HG03025 (cell line): ENCODE data around the gene RHBDL2.
"Not testable (repeated sequence)": the region's sequence is repeated elsewhere in the genome, so short reads cannot be mapped to it uniquely, and the experiment has no call there.

Source experiments
- ATAC-seq: cut with Tn5 transposase; IDR thresholded peaks from one replicate; pipeline ENCODE4 v1.9.1; 2021; ENCODE audit warnings: mild to moderate bottlenecking, moderate library complexity; ENCODE audit not compliant: unreplicated experiment, low FRiP score

RHBDL2 gene, protein sequence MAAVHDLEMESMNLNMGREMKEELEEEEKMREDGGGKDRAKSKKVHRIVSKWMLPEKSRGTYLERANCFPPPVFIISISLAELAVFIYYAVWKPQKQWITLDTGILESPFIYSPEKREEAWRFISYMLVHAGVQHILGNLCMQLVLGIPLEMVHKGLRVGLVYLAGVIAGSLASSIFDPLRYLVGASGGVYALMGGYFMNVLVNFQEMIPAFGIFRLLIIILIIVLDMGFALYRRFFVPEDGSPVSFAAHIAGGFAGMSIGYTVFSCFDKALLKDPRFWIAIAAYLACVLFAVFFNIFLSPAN

GRCh38 chr1:38941527-38942019 lies at the start of gene RHBDL2:
RHBDL2 (minus strand) TSS chr1:38941830; CDS start chr1:38919212, 22,618 bp downstream.
- no peak for ATAC-seq

DNA sequence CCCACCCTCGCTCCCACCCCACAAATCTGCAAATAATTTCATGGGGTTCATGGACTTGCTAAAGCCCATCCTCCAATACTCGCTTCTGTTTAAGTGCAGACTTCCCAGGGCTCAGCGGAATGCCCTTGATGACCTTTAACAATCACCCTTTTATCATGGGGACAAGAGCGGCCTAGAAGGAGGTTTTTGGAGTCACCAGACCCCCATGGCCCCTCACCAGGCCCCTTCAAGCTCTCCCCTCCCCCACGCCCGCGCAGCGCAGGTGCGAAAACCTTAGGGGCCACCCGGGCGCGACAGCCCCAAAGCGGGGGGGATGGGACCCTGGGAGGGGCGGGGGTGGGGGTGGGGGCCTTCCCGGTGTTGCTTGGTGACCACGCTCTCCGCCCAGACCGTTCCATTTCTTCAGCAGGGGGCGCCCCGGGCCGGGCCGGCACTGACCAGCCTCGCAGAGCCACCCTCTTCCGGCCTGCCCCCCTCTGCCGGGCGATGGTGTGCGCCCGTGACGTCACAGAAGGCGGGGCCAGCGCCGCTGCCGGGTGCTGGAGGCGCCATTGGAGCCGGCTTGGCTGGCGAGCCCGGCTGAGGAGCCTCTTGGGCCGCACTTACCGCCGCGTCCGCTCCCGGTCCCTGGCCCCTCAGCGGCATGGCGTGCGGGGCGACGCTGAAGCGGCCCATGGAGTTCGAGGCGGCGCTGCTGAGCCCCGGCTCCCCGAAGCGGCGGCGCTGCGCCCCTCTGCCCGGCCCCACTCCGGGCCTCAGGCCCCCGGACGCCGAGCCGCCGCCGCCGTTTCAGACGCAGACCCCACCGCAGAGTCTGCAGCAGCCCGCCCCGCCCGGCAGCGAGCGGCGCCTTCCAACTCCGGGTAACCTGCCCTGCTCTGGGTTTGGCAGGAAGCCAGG lies 49.4 kb upstream of the RHBDL2 start, which contains the start of gene AKIRIN1:
AKIRIN1 (plus strand) TSS at position 539 of the 900 bp plus-strand sequence; CDS start at position 644, 105 bp downstream.
- peak; percentile 93 for ATAC-seq

GRCh38 chr1:38990386-38990737 lies 48.7 kb upstream of the RHBDL2 start:
- ATAC-seq = no peak

- ATAC-seq = no peak
These were observed 48.3 kb upstream of the RHBDL2 start for GRCh38 chr1:38989979-38990378.

GRCh38 chr1:38979380-38979779 lies 37.8 kb upstream of the RHBDL2 start:
- ATAC-seq = not testable (repeated sequence)

- not testable (repeated sequence) for ATAC-seq
These were observed 36.6 kb upstream of the RHBDL2 start for GRCh38 chr1:38978245-38978542.

DNA sequence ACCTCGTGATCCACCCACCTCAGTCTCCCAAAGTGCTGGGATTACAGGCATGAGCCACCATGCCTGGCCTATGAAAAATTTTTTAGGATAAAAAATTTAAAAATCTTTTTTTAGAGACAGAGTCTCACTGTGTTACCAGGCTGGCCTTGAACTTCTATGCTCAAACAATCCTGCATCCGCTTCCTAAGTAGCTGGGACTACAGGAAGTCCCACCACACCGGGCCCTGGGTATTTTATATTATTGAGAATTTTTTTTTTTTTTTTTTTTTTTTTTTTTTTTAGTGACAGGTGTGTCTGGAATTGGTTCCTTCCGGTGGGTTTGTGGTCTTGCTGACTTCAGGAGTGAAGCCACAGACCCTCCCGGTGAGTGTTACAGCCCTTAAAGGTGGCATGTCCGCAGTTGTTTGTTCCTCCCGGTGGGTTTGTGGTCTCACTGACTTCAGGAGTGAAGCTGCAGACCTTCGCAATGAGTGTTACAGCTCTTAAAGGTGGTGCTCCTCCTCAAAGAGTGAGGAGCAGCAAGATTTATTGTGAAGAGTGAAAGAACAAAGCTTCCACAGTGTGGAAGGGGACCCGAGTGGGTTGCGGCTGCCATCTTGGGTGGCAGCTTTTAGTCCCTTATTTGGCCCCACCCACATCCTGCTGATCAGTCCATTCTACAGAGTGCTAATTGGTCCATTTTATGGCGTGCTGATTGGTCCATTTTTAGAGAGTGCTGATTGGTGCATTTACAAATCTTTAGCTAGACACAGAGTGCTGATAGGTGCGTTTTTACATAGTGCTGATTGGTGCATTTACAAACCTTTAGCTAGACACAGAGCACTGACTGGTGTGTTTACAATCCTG lies 36.0 kb upstream of the RHBDL2 start:
- not testable (repeated sequence) for ATAC-seq

DNA sequence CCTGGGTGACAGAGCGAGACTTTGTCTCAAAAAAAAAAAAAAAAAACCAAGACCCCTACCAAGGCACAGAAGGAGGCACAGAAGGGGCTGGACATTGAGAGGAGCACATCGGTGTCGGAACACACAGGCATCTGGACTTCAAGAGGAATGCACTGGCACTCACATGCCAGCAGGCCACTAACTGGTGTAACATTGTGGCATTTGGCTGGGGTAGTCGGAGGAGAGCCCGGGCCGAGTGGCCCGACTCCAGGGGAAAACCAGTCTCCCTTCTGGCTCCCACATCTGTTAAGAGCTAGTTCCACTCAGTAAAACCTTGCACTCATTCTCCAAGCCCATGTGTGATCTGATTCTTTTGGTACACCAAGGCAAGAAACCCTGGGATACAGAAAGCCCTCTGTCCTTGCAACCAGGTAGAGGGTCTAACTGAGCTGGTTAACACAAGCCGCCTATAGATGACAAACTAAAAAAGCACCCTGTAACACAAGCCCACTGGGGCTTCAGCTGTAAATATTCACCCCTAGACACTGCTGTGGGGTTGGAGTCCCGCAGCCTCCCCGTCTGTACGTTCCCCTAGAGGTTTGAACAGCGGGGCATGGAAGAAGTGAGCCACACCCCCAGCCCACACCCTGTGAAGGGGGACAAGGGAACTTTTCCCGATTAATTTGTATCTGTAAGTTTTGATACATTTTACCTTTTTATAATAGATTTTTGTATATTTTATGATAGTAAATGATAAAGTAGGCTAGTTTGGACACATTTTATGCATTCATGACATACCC lies 32.2 kb upstream of the RHBDL2 start:
- no peak for ATAC-seq

- not testable (repeated sequence) for ATAC-seq
These were observed 31.5 kb upstream of the RHBDL2 start for GRCh38 chr1:38973145-38973544.

DNA sequence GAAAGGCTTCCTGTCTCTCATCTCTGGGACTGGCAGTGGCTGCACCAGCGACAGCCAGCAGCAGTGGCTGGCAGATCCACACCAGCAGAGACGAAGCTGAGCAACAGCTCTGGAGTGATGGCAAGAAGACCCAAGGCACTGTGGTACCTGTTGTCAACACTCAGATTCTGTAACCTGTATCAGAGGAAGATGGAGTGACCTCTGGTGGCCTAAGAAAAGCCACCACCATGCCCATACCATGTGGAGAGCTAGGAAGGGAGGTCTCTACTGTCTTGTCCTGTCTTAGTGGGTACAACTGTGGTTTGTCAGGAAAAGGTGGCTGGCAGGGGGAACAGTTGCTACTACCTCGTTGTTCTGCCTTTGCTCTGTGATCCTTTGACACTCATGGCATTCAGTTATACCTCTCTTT lies 22.5 kb upstream of the RHBDL2 start:
- ATAC-seq = no peak

- ATAC-seq = no peak
These were observed 20.9 kb upstream of the RHBDL2 start for GRCh38 chr1:38962560-38962959.

DNA sequence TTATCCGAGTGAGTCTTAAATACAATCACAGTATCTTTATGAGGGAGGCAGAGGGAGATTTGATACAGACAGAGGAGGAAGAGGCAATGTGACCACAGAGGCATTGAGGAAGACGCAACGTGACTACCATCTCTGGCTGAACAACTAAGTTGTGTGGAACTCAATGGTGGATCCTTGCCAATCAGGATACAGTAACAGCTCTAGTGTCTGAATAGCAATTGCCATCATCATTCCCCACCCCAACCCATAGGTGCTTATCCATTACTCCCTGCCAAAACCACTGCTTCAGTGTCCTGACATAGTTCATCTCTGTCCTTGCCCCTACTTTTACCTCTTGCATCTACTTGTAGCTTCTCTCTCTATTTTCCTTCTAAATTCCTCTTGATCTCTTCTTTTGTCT lies 20.5 kb upstream of the RHBDL2 start:
- no peak for ATAC-seq

DNA sequence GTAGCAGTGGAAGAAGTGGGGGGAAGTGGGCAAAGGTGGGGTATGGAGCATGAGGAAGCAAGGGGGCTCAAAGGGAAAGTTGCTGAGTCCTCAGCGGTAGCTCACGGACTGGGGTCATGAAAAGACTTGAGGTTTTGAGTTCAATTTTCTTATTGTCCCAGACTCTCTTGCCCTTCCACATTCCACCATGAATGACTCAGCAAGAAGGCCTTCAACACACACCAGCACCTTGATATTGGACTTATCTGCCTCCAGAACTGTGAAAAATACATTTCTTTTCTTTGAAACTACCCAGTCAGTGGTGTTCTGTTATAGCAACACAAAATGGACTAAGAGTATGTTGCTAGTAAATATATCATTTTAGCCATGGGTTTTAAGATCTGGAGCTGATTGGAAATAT lies 17.3 kb upstream of the RHBDL2 start:
- no peak for ATAC-seq

- no peak for ATAC-seq
These were observed 11.8 kb upstream of the RHBDL2 start for GRCh38 chr1:38953433-38953860.

GRCh38 chr1:38950553-38950952 lies 8.9 kb upstream of the RHBDL2 start:
- no peak for ATAC-seq

GRCh38 chr1:38944547-38944946 lies 2.9 kb upstream of the RHBDL2 start:
- no peak for ATAC-seq

DNA sequence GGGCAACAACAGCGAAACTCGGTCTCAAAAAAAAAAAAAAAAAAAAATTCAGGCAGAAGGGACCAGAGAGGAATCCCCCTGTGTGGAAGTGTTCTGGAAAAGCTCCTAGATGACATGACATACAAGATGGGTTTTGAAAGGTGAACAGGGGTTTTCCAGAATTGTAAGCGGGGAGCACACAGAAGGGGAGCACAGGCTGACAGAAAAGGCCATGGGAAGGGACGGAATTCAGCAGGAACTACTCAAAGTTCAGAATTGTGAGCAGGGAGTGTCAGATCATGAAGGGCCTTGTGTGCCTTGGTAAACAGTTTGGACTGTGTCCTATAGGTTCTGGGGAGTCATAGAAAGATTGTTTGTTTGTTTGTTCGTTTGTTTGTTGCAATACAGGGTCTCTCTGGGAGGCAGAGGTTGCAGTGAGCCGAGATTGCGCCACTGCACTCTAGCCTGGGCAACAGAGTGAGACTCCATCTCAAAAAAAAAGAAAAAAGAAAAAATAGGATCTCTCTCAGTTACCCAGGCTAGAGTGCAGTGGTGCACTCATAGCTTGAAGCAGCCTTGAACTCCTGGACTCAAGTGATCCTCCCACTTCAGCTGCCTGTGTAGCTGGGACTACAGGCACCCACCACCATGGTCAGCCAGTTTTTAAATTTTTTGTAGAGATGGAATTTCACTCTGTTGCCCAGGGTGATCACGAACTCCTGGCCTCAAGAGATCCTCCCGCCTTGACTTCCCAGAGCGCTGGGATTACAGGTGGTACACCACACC lies 1.2 kb upstream of the RHBDL2 start:
- ATAC-seq = no peak

DNA sequence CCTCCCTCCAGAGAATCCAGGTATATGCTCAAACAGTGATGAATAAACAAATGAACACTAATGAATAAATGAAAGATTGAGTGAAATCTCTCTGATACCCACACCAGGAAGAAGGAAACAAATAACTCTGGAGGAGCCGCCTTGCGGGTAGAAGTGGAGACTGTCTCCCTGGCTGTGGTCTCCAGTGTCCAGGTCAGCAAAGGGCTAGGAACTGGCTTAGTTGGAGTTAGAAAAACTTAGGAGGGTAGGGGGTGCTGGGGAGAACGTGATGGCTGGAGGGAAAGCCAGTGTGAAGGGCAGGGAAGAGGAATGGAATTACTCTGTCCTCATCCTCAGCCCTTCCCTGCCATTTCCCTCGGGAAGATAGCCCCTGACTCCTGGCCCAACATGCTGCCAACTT lies 537 bp downstream of the RHBDL2 start:
- no peak for ATAC-seq

DNA sequence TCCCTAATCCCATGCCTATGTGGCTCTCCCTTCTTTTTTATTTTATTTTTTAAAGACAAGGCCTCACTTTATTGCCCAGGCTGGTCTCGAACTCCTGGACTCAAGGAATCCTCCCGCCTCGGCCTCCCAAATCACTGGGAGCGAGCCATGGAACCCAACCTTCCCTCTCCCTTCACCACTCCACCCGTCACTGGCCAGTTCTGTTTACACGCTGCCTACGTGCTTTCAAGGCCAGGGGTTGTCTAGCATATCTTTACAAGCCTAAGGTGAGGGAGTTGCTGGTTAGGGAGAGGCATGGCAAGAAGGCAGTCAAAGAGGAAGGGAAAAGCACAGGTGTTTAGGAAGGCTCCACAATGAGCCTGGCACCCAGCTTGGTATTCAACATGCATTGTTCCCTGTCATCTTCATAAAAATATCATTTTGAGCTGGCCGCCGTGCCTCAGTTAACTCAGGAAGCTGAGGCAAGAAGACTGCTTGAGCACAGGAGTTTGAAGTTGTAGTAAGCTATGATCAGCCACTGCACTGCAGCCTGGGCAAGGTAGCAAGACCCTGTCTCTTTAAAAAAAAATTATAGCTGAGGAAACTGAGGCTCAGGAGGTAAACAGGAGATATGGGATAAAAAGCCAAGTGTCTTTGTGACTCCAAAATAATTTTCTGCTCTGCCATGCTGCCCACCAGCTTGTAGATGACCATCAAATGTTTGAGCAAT lies 1.1 kb downstream of the RHBDL2 start:
- no peak for ATAC-seq
